ENCODE measurements around the gene ARPP21.
"Not testable (repeated sequence)": the region's sequence is repeated elsewhere in the genome, so short reads cannot be mapped to it uniquely, and the experiment has no call there.

The ARPP21 gene

DNA sequence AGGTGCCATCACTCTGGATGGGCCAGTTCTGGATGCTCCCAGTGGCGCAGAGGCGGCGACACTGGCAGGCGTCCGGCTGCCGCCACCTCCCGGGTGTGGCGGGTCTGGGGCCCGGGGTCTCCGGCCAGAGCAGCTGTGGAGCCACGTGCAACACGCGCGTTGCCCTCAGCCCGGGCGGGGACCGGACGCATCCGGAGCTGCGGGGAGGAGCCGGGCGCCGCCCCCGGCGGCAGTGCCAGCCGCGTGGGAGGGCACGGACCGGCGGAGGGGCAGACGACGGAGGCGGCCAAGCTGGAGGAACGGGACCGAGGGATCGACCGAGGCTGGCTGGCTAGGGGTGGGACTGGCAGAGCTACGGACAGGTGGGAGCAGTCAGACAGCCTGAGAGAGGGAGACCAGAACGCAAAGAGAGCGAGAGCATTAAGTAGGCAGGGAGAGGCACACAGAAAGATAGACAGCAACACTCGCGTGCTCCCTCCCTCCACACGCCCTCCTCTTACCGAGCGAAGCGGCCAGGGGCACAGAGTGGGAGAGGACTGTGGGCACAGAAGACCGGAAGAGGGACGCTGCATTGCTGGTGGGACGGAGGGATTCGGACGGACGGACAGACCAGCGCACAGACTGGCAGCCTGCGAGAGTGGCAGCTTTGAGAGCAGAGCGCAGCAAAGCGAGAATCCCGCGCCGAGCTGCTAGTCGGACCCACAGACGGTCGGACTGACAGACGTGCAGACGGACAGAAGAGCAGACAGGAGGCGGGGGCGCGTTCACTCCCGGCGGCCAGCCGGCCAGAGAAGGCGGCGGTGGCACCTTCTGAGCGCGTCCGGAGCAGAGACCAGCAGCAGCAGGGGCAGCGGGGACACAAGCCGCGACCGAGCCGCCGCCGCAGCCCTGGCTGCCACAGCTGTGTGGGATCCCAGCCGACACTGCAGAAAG lies at the start of gene ARPP21:
Gene ARPP21 (plus strand): TSS at position 272 of the 933 bp plus-strand sequence. CDS start 42,227 bp downstream, outside the sequence.
- peak; percentile 10 to 48 for DNase-seq

DNA sequence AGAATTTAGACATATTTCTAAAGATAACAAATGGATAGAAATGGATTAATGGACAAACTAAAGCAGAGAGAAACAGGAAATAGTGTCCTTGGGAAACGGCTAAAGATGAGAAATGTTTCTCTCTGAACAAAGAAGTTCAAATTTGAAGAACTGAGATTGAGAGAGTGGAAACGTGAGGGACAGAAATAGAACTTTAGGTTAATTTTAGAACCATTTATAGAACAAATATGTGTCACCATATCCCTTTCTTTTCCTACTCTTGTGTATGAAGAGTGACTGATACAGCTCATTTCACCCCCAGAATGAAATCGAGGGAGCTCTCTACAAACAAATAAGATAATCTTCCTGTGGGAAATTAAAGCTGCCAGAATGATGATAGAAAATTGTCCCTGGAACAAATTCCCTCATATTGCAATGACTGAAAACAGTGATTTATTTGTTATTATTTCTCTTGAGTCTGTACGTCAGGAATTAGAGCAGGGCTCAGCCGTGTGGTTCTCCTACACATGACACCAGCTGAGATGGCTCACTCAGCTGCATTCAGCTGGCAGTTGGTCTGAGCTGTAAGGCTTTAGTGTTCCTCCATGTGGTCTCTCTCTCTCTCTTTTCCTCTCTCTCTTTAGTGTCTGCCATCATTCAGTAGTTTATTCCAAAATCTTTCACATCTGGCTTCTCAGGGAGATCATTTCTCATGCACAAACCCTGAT lies 46.6 kb upstream of the ARPP21 start:
- no peak for DNase-seq

DNA sequence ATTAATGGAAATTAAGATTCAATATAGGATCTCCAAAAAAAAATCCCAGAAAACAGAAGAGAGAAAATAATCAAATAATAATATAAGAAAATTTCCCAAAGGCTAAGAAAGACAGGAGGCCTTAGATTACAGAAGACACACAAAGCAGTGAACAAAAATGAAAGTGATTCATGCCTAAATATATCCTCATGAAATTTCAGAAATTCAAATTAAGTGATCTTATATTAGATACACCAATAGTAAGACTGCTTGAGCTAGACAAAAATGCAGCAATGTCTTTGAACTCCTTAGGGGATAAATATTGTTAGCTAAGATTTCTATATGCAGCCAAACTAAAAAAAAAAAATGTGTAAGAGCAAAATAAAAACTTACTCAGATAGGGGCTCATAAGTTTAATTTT lies 44.6 kb upstream of the ARPP21 start:
- no peak for DNase-seq

DNA sequence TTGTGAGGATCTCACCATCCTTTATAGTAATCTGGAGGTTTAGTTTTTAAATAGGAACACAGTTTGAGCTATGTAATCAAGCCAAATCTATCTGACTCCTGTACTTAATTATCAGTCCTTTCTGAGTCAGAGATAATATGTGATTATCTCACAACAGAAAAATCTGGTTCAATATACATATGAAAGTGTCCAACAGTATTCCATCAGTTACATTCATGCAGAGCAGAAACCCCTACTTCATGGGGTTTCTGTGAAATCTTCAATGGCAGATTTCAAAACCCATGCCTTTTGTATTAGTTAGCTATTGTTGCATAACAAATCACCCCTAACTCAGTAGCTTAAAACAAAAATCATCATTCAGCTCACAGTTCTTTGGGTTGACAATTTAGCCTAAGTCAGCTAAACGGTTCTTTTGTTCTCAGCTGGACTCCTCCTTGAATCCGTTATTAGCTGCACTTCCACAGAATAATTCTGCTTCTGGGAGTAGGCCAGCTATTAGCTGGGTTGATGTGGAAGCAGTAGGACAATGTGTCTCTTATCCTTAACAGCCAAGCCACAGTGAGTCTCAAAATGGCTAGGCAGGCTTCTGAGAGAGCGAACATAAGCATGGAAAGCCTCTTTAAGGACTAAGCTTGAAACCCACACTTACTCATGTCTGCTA lies 42.9 kb upstream of the ARPP21 start:
- DNase-seq, result no peak

DNA sequence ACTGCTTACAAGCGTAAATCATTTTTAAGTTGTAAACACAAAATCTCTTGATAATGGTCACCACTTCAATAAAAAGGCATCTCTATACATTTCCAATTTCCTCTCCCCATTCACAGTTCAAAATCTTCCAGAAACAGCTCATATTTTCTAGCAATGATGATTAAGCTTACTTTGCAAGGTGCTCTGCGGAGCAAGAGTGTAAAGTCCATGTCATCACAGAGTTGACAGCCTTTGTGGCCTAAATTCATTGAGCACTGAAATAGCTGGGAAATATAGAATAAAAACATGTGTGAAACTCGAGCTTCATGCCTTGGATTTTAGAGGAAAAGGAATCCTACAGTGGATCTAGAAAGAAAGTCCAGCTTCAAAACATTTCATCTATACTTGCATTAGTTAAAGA lies 41.8 kb upstream of the ARPP21 start:
- DNase-seq, result no peak

DNA sequence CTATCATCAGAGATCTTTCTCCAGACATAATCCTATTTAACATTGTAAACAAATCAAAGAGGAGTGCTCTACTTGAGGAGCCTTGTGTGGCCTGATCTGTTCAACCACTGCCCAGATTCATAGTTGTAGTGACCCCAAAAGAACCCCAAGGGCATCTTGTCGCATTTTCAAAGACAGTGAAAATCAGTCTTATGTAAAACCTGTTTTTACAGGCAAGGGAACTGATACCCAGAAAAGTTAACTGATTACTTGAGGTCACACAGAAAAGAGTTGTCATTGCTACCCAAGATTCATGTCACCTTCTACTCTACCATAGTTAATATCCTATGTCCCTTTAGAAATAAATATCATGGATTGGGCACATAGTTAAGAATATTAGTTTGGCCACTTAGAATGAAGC lies 40.5 kb upstream of the ARPP21 start:
- DNase-seq, result no peak

DNA sequence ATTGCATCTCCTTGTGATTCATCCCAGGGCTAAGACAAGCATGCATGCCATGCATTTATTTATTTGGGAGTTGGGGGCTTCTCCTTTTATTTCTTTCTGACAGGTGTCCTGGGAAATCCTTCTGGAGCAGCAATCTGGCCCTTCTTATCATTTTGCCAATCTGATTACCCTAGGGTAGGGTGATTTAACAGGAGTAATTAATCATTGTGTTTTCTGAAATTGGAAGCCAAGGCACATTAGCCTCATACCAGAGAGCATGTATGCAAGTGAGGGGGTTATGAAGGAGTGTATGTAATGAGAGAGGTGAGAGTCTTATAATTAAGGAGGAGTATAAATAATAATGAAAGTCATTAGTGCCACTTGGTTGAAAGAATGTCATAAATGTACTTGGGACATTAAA lies 37.4 kb upstream of the ARPP21 start:
- DNase-seq, result no peak

DNA sequence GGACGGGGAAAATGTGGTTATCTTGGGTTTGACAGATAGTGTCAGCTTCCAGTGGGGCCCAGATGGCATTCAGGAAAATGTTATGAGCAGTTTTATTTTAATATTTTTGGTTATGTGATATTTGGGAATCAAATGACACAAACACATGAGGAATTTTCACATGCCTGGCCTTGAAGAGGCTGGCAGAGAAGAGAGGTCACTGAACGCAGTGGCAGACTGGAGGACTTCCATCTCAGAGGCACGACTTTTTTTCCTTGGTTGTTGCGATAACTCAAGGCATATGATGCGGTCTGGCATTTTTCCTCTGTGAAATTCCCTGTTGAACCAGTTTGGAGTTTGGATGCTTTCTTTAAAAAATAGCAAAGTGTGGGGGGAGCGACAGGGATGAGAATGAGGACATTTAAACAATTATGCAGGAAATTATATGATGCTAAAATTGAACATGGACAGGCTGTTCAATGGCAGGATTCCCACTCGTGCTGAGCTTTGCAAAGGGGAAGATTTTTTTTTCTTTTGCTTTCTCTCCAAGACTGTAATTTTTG lies 36.9 kb upstream of the ARPP21 start:
- no peak for DNase-seq

DNA sequence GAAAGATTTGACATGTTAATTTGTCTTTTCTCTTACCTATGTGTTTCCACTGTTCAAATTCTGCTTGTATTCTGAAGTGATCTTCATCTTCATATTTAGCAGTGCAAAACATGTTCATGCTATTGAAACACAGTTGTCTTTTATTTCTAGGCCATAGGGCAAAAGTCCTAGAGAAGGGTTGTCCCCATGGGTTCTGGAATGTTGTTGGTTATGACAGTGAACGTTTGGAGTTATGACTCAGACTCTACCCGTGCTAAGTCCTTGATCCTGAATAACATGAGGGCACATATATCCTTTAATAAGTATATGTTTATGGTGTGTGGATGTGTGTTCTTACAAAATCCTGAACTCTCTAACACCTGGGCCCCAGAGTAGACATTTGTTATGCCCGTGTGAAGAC lies 23.0 kb upstream of the ARPP21 start:
- no peak for DNase-seq

DNA sequence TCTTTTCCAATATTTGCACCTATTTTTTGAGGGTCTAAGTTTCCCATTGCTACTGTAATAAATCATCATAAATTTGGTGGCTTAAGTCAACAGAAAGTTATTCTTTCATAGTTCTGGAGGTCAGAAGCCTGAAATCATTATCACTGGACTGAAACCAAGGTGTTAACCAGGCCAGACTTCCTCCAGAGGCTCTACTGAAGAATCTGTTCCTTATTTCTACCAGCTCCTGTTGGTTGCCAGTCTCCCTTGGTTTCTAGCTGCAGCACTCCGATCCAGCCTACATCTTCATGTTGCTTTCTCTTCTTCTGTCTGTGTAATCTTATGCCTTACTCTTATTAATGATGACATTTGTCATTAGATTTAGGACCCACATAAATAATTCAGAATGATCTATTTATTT lies 22.0 kb upstream of the ARPP21 start:
- no peak for DNase-seq

DNA sequence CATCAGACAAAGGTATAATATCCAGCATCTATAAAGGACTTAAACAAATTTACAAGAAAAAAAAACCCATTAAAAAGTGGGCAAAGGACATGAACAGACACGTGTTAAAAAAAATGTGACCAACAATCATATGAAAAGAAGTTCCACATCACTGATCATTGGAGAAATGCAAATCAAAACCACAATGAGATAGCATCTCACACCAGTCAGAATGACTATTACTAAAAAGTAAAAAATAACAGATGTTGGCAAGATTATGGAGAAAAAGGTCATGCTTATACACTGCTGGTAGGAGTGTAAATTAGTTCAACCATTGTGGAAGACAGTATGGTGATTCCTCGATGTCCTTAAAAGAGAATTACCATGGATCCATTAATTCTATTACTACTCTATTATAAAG lies 19.1 kb upstream of the ARPP21 start:
- DNase-seq, result not testable (repeated sequence)

DNA sequence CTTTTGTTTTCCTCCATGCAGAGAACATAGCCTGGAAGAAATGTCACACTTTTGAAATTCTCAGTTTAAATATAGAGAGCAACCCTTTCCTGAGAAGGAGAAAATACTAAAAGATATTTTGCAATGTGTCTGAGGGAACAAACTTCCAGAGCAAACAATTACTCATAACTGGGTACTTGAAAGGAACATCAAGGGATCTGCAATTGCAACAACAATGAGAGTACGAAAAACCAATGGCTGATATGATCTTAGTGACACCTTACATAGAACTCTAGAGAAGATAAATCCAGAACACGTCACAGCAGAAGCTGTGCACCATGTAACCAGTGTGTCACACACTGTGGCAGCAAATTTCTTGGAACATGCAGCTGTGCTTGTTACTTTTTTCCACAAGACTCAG lies 14.6 kb upstream of the ARPP21 start:
- no peak for DNase-seq

DNA sequence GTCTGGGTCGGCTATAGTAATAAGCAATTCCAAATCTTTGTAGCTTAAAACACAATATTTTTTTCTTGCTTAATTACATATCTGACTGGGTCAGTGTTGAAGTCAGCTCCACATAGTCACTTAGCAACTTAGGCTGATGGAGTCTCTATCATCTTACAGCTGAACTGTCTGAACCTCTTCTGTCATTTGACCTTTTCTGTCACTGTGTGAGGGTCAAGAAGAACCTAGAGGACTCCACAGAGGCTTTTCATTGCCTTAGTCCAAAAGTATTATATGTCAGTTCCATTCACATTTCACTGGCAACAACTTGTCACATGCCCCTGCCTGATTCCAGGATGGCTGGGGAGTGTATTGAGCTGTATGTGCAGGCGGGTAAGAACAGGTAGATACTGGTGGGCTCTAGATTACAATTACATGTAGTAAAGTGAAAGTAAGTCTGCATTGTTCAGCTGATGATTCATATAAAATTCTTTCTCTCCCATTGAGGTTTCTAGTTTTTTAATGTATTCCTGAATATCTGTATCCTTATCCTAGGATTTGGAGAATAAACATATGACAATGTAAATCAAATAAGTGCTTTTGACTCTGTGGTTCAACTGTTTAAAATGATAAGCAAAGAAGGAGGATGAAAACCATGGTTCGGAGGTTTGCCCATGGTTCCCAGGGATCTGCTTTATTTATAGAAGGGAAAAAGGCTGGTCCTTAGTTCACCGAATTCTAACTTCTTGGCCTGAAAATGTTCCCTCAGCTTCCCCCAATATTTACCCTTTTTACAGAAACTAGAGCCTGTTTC lies 5.8 kb upstream of the ARPP21 start:
- DNase-seq, result no peak

DNA sequence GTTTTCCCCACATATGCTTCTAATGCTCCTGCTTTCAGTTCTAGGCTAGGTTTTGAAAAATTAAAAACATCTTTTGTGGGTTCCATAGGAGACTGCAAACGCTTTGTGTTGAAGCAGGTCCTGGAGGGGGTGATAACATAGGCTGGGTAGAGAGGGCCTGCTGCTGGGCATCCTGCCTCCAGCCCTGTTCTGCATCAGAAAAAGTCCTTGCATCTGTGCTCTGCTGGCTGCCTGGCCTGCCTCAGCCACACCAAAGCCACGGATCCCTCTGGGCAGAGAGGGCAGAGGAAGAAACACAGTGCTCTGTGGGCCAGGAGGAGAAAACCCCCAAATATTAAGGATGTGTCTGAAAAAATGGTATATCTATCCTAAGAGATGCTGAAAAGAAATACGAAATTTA lies 3.9 kb upstream of the ARPP21 start:
- DNase-seq, result no peak

DNA sequence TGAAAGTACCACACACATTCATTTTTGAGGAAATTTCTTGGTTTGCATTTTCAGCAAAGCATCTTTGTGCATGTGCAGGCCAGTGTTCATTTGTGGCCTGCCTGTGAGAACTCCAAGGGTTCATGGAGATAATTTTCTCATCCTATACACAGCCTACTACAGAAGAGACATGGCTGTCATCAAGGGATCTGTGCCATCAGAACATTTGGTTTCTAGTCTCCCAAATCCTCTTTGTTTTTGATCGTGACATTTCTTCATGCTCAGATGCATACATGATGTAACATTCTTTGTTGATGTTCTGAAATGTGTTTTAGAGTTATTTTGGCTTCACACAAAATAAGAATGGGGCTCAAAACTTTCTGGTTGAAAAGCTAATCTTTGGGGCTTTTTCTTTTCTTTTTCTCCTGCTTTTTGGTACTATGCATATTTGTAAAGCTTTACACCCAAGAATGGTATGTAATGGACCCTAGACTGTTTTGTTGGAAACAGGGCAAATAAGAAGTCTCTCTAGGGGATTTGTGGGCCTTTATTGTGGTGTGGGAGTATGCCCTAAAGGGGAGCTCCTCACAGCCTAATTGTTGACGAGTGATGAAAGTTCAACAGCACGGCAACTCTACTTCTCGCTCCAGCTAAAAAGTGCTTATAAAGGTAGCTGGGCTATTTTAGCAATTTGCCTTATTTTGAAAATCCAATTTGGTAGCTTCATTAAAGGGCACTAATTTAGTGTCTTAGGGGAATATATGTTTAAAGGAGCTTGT lies 3.2 kb upstream of the ARPP21 start:
- DNase-seq, result no peak

DNA sequence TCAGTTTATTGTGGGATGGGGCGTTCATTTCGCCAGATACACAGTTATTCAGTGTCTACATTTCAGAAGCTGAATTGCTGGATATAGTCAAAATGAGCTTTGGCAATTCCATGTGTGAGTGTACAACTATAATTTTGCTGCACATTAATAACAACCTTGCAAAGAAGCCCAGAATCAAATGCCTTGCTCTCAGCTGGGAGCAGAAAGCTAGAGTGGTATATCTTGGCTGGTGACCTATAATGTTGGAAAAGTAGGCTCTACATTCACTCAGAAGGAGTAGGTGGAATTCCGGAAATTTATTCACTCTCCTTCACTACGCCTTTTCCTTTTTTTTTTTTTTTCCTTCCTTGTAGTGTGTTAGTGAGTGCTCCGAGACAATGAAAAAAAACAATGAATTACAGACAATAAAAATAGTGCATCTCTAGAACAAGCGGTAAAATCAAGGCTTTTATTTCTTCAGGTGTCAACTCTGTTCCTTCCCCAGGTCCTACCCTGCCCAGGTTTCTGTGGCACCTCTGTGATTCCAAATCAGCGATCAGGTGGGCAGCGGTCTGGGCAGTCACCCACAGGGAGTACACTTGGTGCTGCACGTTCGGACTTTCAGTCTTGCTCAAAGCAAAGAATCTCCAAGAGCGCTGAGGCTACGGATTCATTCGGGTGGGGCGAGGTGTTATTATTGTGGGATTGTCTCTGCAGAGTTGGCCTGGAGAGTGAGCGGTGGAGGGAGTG lies 910 bp upstream of the ARPP21 start:
- no peak for DNase-seq

DNA sequence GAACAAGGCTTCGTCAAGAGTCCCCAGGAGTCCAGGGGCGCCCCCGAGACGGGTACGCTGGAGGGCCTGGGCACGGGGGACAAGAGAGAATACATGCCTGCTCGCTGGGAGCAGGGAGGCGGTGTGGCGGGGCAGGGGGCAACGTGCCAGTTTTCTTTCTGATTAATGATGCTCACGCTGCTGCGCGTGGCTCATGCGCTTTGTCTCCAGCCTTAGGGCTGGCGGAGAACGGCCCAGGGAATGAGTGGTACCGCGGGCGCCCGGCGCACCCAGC lies 408 bp upstream of the ARPP21 start:
- no peak for DNase-seq

DNA sequence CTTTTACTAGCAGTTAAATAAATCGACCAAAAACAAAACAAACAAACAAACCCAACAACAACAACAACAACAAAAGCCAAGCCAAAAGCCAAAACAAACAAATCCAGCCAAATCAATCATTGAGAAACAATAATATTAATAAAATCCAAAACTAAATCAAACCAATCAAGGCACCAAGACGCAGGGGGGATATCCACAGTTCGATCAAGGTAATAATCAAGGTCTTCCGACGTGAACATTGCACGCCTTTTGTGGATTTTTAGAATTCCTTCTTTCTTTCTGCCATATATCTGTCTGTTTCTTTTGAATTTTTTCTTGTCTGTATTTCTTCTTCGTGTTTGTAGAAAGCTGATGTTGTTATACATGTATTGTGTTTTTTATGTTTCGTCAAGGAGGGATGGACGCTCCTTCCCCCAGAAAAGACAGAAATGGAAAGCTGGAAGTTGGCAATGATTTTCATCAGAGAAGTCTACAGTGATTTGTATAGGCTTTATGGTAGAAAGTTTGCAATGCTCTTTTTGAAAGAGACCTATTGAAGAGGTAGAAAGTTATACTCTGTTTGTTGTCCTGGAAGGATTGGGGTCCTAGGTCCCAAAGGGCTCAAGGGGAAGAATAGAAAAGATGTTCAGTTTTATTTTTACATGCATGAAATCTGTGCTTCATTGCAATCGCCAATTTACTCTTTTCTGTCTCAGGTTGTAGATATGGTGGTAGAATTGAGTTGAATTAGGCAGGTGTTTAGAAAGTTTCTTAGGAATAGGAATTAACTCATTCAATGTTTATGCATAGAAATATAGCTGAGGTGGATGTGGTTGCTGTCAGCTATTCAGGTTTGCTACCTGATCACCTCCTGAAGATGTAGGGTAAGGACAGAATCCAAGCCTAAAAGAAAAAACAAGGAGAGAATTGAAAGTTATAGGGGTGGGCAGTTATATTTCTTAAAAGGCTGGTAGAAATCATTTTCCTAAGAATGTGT lies 1.2 kb downstream of the ARPP21 start:
- no peak for DNase-seq

DNA sequence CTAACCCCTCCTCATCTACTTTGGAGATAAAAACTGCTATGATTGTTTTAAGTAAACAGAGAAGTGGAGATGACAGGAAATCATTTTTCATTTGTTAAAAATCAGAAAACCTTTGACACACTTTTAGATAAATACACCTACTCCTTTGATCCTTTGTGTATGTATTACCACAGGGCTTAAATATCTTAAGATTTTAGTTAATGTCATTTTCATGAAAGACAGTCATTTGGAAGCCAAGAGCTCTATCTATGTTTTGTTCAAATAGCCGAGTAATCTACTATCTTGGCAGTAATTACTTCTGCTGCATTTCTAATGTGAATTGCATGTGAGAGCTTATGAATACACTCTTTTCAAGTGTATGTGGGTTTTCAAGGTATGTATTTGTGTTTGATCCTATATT lies 2.0 kb downstream of the ARPP21 start:
- no peak for DNase-seq

DNA sequence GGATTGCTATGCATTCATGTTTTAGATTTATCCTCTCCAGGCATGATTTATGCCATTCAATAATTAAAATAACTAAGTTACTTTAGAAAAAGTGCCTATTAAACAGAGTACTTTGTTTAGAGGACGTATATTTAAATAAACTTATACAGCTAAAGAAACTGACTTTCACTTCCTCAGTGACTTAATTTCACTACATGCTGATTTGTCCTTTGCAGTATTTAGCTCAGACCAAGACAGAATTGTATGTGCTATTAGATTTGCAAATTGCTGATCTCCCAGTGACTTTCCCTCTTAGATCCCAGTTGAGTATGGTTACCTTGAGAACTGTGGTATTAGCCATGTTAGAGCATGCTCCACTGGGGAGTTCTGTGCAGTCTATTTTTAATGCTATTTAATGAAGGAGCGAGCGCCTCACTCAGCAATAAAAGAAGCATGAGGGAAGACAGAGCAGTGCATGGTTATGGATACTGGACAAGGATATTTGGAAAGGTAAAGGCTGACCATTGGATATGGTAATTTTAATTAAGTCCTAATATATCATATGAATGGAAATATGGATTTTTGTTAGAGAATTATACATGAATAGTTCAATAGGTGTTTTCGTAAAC lies 2.7 kb downstream of the ARPP21 start:
- no peak for DNase-seq

All from Kasumi-1 (cell line).